ENCODE data around the gene PVALB.
"Not testable (repeated sequence)": the region's sequence is repeated elsewhere in the genome, so short reads cannot be mapped to it uniquely, and the experiment has no call there.

PVALB gene

DNA sequence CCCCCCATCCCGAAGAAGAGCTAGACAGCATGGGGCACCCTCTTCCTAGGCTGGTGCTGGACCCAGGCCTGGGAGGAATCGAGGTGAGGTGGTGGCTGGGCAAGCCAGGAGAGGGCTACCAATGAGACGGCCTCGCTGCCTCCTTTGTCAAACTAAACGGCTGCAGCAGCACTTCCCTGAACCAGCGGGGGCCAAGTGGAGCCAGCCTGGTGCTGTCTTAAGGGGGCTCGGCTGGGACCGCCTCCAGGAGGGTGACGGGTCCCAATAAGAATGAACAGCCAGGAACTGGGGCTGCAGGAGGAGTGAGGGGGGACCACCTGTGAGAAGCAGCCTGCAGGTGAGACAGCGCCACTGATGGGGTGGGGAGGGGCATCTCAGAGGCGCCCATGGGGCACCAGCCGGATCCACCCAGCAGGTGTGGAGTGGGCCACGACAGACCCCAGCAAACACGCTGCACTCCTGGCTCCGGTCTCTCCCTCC is 58.0 kb downstream of the PVALB start:
- no peak for DNase-seq (ENCODE audit: insufficient read length, low spot score)
- TF ChIP-seq CTCF (IDR thresholded peaks at IDR 0.05; ENCODE audit: insufficient read depth, missing control alignments) = no peak
- no peak for FAIRE-seq

- TF ChIP-seq CTCF (IDR thresholded peaks at IDR 0.05; ENCODE audit: insufficient read depth, missing control alignments) = peak; percentile 78
- DNase-seq (ENCODE audit: insufficient read length, low spot score) (no peak), FAIRE-seq (no peak)
These were observed 59.1 kb downstream of the PVALB start for GRCh38 chr22:36757668-36758211.

DNA sequence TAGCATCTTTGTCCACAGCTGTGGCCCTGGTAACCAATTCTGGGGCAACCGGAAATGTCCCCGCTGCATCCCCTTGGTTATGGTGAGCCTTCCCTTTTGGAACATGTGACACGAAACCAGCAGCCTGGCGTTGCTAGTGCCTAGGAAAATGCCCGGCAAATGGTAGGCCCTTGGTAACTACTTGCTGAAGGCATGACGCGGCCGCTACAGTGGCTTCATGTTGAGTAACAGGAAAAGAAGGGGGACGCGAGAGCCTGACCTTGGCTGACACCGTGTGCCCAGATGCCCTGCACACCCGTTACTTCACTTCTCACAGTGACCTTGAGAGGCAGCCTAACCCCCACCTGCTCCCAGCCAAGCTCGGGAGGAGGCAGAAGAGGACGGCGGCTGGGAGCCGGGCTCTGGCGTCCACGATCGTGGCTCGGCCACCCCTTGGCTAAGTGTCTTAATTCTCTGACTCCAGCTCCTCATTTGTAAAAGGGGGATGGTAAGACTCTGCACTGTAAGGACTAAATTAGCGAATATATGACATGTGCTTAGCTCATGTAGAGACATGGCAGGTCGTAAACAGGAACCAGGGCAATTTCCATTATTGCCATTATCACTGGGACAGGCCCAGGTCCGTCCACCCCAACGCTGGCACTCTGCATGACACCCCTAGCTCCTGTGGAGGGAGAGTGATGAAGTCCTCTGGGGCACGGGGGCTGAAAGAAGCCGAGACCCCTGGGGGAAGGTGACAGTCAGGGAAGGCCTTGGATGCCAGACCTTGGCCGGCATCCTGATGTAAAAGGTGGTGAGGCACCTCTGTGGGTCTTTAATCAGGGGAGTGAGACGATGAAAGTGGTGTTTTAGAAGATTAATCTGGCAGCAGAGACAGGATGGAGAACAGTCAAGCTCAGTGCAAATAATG is 59.8 kb downstream of the PVALB start:
- no peak for TF ChIP-seq CTCF (IDR thresholded peaks at IDR 0.05; ENCODE audit: insufficient read depth, missing control alignments)
- no peak for DNase-seq (ENCODE audit: insufficient read length, low spot score)
- FAIRE-seq = no peak

DNA sequence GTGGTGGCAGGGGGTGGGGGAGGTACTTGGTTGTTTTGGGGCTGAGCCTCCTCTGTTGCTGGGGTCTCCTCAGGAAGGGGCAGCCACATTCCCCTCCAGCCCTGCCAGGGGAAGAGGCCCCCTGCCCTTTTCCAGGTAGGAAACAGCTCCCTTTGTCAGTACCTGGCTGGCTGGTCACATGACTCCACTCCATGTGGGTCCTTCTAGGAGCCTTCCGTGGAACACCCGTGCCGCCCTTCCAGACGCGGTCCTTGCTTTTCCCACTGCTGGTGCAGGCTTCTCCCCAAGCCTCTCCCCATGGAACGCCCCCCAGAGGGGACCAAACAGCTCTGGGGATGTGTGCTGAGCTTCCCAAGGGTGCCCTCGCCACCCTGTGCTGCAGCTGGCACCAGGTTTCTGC is 60.8 kb downstream of the PVALB start:
- DNase-seq (ENCODE audit: insufficient read length, low spot score) = no peak
- TF ChIP-seq CTCF (IDR thresholded peaks at IDR 0.05; ENCODE audit: insufficient read depth, missing control alignments) = no peak
- no peak for FAIRE-seq

DNA sequence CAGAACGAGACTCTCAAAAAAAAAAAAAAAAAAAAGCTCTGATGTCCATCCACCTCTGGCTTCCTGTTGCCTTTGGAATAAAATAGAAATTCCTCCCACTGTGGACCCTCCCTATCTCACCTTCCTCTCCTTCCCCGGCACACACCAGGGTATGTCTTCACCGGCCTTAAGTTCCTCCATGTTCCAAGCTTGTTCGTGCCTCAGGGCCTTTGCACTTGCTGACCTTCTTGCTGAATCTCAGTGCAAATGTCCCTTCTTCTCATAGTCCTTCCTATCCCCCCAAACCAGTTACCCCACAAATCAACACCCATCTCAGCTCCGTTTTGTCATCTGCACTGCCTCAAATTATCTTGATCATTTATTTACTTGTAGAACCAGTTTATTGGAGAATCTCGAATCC is 61.5 kb downstream of the PVALB start:
- no peak for FAIRE-seq

DNA sequence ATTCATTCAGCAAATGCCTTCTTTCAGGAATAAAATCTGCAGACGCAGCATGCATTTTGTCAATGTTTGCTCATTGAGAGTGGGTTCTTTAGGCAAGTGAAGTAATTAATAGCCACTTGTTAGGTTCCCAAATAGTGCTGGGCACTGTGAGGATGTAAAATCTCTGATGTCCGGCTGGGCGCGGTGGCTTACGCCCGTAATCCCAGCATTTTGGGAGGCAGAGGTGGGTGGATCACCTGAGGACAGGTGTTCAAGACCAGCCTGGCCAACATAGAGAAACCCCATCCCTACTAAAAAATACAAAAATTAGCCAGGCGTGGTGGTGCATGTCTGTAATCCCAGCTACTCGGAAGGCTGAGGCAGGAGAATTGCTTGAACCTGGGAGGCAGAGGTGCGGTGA is 62.0 kb downstream of the PVALB start:
- not testable (repeated sequence) for FAIRE-seq; DNase-seq (ENCODE audit: insufficient read length, low spot score)

More for the DNA sequence above, 61.5 kb downstream of the PVALB start:
- TF ChIP-seq CTCF (IDR thresholded peaks at IDR 0.05; ENCODE audit: insufficient read depth, missing control alignments) = no peak
- DNase-seq (ENCODE audit: insufficient read length, low spot score) = no peak

- DNase-seq (ENCODE audit: insufficient read length, low spot score) (no peak), FAIRE-seq (no peak)
- TF ChIP-seq CTCF (IDR thresholded peaks at IDR 0.05; ENCODE audit: insufficient read depth, missing control alignments) = no peak
These were observed 62.9 kb downstream of the PVALB start for GRCh38 chr22:36753916-36754315.

All from D721Med (cell line).